Panc1 (cell line): Measurements from ENCODE around the gene SYNGR4. TPM values are rescaled to one million over a fixed set of nuclear protein-coding genes. Genes with fewer than 3 reads are reported as not detected.

Experiments used
- ATAC-seq: fragments of 200-7000 bp; cut with Tn5 transposase; 2 replicates; pipeline ENCODE4 v1.9.1; 2020; ENCODE audit warnings: mild to moderate bottlenecking, moderate library complexity
- BruUV-seq: library from RNA; stranded (reverse); fragments of 400-500 nt; replicated peaks from 2 replicates; lab custom pipeline; 2021; lab: Mats Ljungman, UMichigan
- CTCF ChIA-PET: fragments of 300-600 bp; sonication (Branson Sonifier 250); formaldehyde crosslinking; loops from one replicate; lab custom pipeline; 2022; ENCODE audit warnings: antibody characterized with exemption; lab: Charles Lee
- POLR2A ChIA-PET: fragments of 300-600 bp; sonication (Branson Sonifier 250); formaldehyde crosslinking; loops from one replicate; lab custom pipeline; 2022; ENCODE audit warnings: antibody characterized with exemption; lab: Charles Lee
- DNase-seq: peaks from one replicate; pipeline ENCODE4 v3.0.0-alpha.2; 2010; ENCODE audit warnings: low read depth, low spot score
- H3K27ac ChIP-seq: 2 replicates; pipeline ENCODE4 v1.5.1; 2011; ENCODE audit warnings: mild to moderate bottlenecking, low read length, inconsistent platforms
- H3K27me3 ChIP-seq: fragments of 200-500 bp; sonication (Bioruptor generic); 2 replicates; pipeline ENCODE4 v1.6.0; 2014; ENCODE audit warnings: low read length, inconsistent platforms; ENCODE audit not compliant: control insufficient read depth, insufficient read depth
- H3K36me3 ChIP-seq: fragments of 200-500 bp; sonication (Bioruptor generic); 2 replicates; pipeline ENCODE4 v1.5.1; 2014; ENCODE audit warnings: inconsistent platforms, mild to moderate bottlenecking, low read length, moderate library complexity; ENCODE audit not compliant: control insufficient read depth, insufficient read depth
- H3K4me1 ChIP-seq: 2 replicates; pipeline ENCODE4 v1.5.1; 2011; ENCODE audit warnings: inconsistent platforms, mild to moderate bottlenecking, low read length, moderate library complexity; ENCODE audit not compliant: control insufficient read depth, insufficient read depth
- H3K4me3 ChIP-seq, 2 experiments: 2 replicates each; pipeline ENCODE4 v1.5.1; 2011 to 2012; ENCODE audit warnings: low read depth in 2 of 2, low read length in 2 of 2, mild to moderate bottlenecking in 2 of 2, inconsistent platforms in 1 of 2, moderate library complexity in 1 of 2
- H3K9me3 ChIP-seq: fragments of 200-500 bp; sonication (Bioruptor generic); 2 replicates; pipeline ENCODE4 v1.5.1; 2014; ENCODE audit warnings: low read depth, mild to moderate bottlenecking, inconsistent platforms, low read length, moderate library complexity; ENCODE audit not compliant: control insufficient read depth, insufficient read depth
- POLR2AphosphoS5 ChIP-seq: IDR thresholded peaks from 2 replicates; pipeline ENCODE4 v1.6.1; 2012; ENCODE audit warnings: mild to moderate bottlenecking, low read depth, low read length, moderate library complexity
- SIN3A ChIP-seq: IDR thresholded peaks from 2 replicates; pipeline ENCODE4 v1.6.1; 2012; ENCODE audit warnings: low read depth, mild to moderate bottlenecking, low read length, moderate library complexity, borderline replicate concordance; ENCODE audit not compliant: insufficient read depth
- TCF7L2 ChIP-seq: IDR thresholded peaks from 2 replicates; pipeline ENCODE4 v1.6.1; 2011; ENCODE audit warnings: mild to moderate bottlenecking, low read depth, low read length, inconsistent platforms
- in situ Hi-C: cut with HindIII; loops from 2 replicates; pipeline ENCODE4 v1.10.0; 2016; ENCODE audit warnings: low sequenced_read_pairs, low pct_unique_long_range_greater_than_20kb
- intact Hi-C: fragments of 100-400 bp; cut with micrococcal nuclease; formaldehyde crosslinking; loops from one replicate; pipeline ENCODE4 v1.10.0; 2022; ENCODE audit not compliant: unreplicated experiment
- total RNA-seq: library from RNA; stranded (reverse); gene quantifications from one replicate; pipeline ENCODE4 v1.2.1, GENCODE V29; 2021; ENCODE audit not compliant: unreplicated experiment
- TF ChIP-seq, protein P1 (sequence below): fragments of 450-650 bp; IDR thresholded peaks from 2 replicates; pipeline ENCODE4 v1.5.1; 2017; ENCODE audit warnings: mild to moderate bottlenecking
- TF ChIP-seq, protein P2 (sequence below), 2 experiments: IDR thresholded peaks; 2 replicates each; pipeline ENCODE4 v1.6.1; 2011 to 2012; ENCODE audit warnings: low read depth in 2 of 2, control low read depth in 1 of 2, low read length in 1 of 2, mild to moderate bottlenecking in 1 of 2, moderate library complexity in 1 of 2; ENCODE audit not compliant: insufficient read depth in 1 of 2

Gene SYNGR4
- total RNA-seq, 1 experiment from 2014 or later = 0.39 TPM

DNA sequence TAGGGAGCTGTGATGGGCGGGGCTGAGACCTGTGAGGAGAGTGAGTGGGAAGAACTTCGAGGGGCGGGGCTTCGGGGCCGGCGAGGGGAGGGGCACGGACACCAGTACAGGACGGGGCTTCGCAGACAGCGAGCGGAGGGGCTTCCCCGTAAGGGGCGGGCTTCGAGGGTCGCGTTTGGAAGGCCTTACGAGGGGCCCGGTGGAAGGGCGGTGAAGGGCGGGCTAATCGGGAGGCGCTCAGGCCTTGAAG lies 42.9 kb upstream of the SYNGR4 start:
- Histone ChIP-seq H3K4me1 (peaks cover 14% of the 10 kb centered on the region), H3K9me3 (no peaks in the 10 kb centered on the region), H3K4me3 (peak overlapping the region; percentile 54 to 67), H3K27ac (peak overlapping the region; percentile 90), H3K36me3 (no peaks in the 10 kb centered on the region), H3K27me3 (no peaks in the 10 kb centered on the region)
- no peak for DNase-seq
- in situ Hi-C loops = no loop called here
- BruUV-seq = no TSS peak
- POLR2A ChIA-PET = interaction anchor here (0.6 kb wide), 4 partner anchors 112 to 1253 kb away, joined by 3 to 13 read pairs (median 6); no protein-coding TSS in a partner anchor
- intact Hi-C loops = no loop called here
- TF ChIP-seq, protein P1, sequence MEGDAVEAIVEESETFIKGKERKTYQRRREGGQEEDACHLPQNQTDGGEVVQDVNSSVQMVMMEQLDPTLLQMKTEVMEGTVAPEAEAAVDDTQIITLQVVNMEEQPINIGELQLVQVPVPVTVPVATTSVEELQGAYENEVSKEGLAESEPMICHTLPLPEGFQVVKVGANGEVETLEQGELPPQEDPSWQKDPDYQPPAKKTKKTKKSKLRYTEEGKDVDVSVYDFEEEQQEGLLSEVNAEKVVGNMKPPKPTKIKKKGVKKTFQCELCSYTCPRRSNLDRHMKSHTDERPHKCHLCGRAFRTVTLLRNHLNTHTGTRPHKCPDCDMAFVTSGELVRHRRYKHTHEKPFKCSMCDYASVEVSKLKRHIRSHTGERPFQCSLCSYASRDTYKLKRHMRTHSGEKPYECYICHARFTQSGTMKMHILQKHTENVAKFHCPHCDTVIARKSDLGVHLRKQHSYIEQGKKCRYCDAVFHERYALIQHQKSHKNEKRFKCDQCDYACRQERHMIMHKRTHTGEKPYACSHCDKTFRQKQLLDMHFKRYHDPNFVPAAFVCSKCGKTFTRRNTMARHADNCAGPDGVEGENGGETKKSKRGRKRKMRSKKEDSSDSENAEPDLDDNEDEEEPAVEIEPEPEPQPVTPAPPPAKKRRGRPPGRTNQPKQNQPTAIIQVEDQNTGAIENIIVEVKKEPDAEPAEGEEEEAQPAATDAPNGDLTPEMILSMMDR = no peak
- CTCF ChIA-PET = interaction anchor here (3.0 kb wide), 1 partner anchor 12 kb away, joined by 20 read pairs; no protein-coding TSS in a partner anchor
- ATAC-seq = no peak

DNA sequence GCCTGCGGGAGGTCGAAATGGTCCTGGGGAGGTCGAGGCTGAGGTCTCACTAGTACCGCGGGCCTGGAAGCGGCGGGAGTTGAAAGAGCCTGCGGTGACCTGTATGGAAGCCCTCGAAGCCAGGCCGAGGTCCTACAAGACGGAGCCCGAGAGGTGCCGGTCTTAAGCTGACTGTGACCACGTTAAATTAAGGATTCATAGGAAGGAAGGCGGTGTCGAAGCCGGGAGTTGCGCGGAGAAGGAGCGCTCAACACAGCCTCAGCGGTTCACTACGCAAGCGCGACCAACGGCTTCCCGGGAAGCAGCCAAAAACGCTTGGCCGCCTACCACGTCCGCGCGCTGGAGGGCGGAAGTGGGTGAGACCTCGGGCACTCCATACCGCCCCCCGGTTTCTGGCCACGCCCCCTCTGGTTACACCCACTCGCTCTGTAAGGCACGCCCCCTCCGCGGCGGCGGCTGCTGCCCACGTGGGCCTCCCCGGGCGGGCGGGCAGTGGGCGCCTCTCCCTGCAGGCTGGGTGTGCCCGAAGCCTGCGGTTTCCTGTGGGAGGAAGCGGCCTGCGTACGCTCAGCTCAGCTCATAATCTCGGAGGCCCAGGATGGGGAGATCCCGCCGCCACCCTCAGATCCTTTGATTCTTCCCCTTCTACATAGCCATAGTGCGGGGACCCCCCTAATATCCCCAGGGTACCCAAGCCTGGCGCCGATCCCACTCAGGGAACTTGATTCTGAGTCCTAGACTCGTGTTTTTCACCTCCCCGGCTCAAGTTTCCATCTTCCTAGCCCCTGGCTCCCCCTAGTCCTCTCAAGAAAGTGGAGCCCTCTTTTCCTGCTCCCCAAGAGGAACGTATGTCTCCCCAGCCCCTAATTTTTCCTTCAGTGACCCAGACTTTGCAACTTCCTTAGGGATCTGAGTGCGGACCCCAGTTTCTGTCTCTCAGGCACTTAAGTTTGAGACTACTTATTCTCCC lies 42.3 kb upstream of the SYNGR4 start:
- Histone ChIP-seq H3K4me1 (peaks cover 14% of the 10 kb centered on the region), H3K4me3 (peak overlapping the region; percentile 54 to 67), H3K27me3 (no peaks in the 10 kb centered on the region), H3K36me3 (no peaks in the 10 kb centered on the region), H3K27ac (peak overlapping the region; percentile 96), H3K9me3 (no peaks in the 10 kb centered on the region)
- POLR2A ChIA-PET = interaction anchor here (1.9 kb wide), 1 partner anchor 11 kb away, joined by 4 read pairs; no protein-coding TSS in a partner anchor
- intact Hi-C loops (no loop called here), in situ Hi-C loops (no loop called here)
- CTCF ChIA-PET = interaction anchor here (3.0 kb wide), 1 partner anchor 12 kb away, joined by 20 read pairs; no protein-coding TSS in a partner anchor
- no TSS peak for BruUV-seq
- TF ChIP-seq TCF7L2 (peak; percentile 38; the same call in 1 of the 2 replicates), POLR2AphosphoS5 (peak; percentile 78), SIN3A (no peak)
- TF ChIP-seq, protein P1 = no peak
- ATAC-seq = peak; percentile 73
- DNase-seq = no peak

DNA sequence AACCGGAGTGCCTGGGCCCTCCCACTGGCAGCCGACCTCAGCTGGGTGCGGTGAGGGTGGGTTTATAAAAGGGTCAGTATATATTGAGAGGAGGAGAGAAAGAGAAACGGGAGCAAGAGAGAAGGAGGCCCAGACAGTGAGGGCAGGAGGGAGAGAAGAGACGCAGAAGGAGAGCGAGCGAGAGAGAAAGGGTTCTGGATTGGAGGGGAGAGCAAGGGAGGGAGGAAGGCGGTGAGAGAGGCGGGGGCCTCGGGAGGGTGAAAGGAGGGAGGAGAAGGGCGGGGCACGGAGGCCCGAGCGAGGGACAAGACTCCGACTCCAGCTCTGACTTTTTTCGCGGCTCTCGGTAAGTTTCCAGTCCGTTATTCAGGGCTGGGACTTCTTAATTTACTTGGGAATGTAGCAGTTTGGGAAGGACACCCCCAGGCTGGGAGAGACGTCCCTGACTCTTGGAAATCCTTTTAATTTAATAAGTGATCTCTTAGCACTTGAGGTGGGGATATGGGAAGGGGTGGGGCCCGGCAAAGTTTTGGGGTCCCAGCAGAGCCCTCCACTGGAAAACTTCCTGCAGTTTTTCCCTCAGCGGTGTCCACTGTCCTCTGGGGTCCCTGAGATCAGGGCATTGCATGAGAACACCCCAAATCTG lies 38.8 kb upstream of the SYNGR4 start, which contains the start of gene EMP3:
Gene EMP3, plus strand, starts transcription at position 288 of the 646 bp plus-strand sequence. CDS start 1,293 bp downstream, outside the sequence.
- POLR2A ChIA-PET = no interaction called here
- Histone ChIP-seq H3K36me3 (no peaks in the 10 kb centered on the region), H3K4me3 (peak within 1 kb of the TSS; percentile 56 to 88), H3K4me1 (peaks cover 11% of the 10 kb centered on the region), H3K27ac (peak within 1 kb of the TSS; percentile 89), H3K9me3 (no peaks in the 10 kb centered on the region), H3K27me3 (no peaks in the 10 kb centered on the region)
- BruUV-seq = TSS peak; percentile 84
- intact Hi-C loops (no loop called here), in situ Hi-C loops (no loop called here)
- ATAC-seq (peak; percentile 65), DNase-seq (no peak)
- CTCF ChIA-PET = interaction anchor here (0.7 to 1.2 kb wide), 2 partner anchors 9 to 126 kb away, joined by 3 read pairs; no protein-coding TSS in a partner anchor
- TF ChIP-seq, protein P1 = no peak
- TF ChIP-seq TCF7L2 = no peak
- TF ChIP-seq POLR2AphosphoS5 = peak; percentile 84
- TF ChIP-seq, protein P2, sequence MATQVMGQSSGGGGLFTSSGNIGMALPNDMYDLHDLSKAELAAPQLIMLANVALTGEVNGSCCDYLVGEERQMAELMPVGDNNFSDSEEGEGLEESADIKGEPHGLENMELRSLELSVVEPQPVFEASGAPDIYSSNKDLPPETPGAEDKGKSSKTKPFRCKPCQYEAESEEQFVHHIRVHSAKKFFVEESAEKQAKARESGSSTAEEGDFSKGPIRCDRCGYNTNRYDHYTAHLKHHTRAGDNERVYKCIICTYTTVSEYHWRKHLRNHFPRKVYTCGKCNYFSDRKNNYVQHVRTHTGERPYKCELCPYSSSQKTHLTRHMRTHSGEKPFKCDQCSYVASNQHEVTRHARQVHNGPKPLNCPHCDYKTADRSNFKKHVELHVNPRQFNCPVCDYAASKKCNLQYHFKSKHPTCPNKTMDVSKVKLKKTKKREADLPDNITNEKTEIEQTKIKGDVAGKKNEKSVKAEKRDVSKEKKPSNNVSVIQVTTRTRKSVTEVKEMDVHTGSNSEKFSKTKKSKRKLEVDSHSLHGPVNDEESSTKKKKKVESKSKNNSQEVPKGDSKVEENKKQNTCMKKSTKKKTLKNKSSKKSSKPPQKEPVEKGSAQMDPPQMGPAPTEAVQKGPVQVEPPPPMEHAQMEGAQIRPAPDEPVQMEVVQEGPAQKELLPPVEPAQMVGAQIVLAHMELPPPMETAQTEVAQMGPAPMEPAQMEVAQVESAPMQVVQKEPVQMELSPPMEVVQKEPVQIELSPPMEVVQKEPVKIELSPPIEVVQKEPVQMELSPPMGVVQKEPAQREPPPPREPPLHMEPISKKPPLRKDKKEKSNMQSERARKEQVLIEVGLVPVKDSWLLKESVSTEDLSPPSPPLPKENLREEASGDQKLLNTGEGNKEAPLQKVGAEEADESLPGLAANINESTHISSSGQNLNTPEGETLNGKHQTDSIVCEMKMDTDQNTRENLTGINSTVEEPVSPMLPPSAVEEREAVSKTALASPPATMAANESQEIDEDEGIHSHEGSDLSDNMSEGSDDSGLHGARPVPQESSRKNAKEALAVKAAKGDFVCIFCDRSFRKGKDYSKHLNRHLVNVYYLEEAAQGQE (IDR thresholded peaks at IDR 0.05; ENCODE audit: insufficient read depth in 1 of 2, low read depth in 2 of 2, low read length in 1 of 2) = no peak
- no peak for TF ChIP-seq SIN3A
